Adrenal gland (tissue), 12 donors: ENCODE results near the gene EDA. TPM values are rescaled to one million over a fixed set of nuclear protein-coding genes. Genes with fewer than 3 reads are reported as not detected.

Source experiments
- DNase-seq, 7 donors: peaks; one replicate each; pipeline ENCODE4 v3.0.0-alpha.2; 2019 to 2020
- H3K27ac ChIP-seq, 5 donors: fragments of 200-600 bp; sonication (generic) in 4 of 5; 1 replicate in 3 of 5; 2 replicates in 2 of 5; pipeline versions ENCODE4 v1.5.1 to v1.8.0; 2016 to 2020; ENCODE audit warnings: mild to moderate bottlenecking in 1 of 5
- H3K27me3 ChIP-seq: fragments of 200-600 bp; 2 replicates; pipeline ENCODE4 v1.8.0; 2021
- H3K36me3 ChIP-seq, 2 donors: fragments of 200-600 bp; replicated peaks in 1 of 2; 1 replicate in 1 of 2; 2 replicates in 1 of 2; pipeline versions ENCODE4 v1.5.1 to v1.8.0; 2018 to 2022
- H3K4me1 ChIP-seq, 2 donors: fragments of 200-600 bp; replicated peaks in 1 of 2; 1 replicate in 1 of 2; 2 replicates in 1 of 2; pipeline versions ENCODE4 v1.5.1 to v1.8.0; 2018 to 2021
- H3K4me3 ChIP-seq, 4 donors: fragments of 200-600 bp; sonication (generic) in 3 of 4; one replicate each; pipeline ENCODE4 v1.5.1; 2016 to 2018
- H3K9me3 ChIP-seq, 3 donors: fragments of 200-600 bp; sonication (generic) in 1 of 3; replicated peaks in 1 of 3; 1 replicate in 2 of 3; 2 replicates in 1 of 3; pipeline versions ENCODE4 v1.5.1 to v1.8.0; 2016 to 2021
- POLR2A ChIP-seq, 2 donors: fragments of 450-650 bp; IDR thresholded peaks; one replicate each; pipeline ENCODE4 v1.6.1; 2017; ENCODE audit warnings: antibody characterized with exemption in 2 of 2, mild to moderate bottlenecking in 2 of 2, moderate library complexity in 1 of 2
- WGBS, 4 donors: extraction: QIAGEN DNeasy Blood & Tissue Kit in 2 of 4; methylation state at CpG; one replicate each; pipeline versions ENCODE4 v1.1.5 to v1.1.7; 2013 to 2017; 5-methylcytosine and 5-hydroxymethylcytosine counted together
- intact Hi-C, 2 donors: fragments of 100-400 bp; cut with DNase I; formaldehyde crosslinking; loops; one replicate each; pipeline versions ENCODE4 v1.14.1 to v1.15.0; 2022 to 2023
- polyA plus RNA-seq, 3 donors: library from polyadenylated mRNA; stranded (reverse); fragments of 200-250 nt in 2 of 3; fragments of 350-450 nt in 1 of 3; fragmentation: Illumina TruSeq in 1 of 3; extraction: RNeasy Lipid Tissue Mini Kit (QIAGEN cat#74804) in 1 of 3; gene quantifications; one replicate each; pipeline ENCODE4 v1.2.3, GENCODE V29; 2013 to 2014
- total RNA-seq, 9 donors: library from RNA; depleted of rRNA in 4 of 9; stranded (reverse); fragments of >200 nt in 4 of 9; fragments of 120-200 nt in 1 of 9; fragmentation: NEBNext Ultra II Directional in 1 of 9; extraction: Animal tissue kit (Norgen Biotek cat#: 25700) in 1 of 9; gene quantifications; one replicate each; pipeline versions ENCODE4 v1.1.0 to v1.2.4, GENCODE V29; 2013 to 2023
- TF ChIP-seq, protein P1 (sequence below), 6 experiments: fragments of 450-650 bp in 4 of 6; fragments of 200-600 bp in 2 of 6; sonication (generic) in 1 of 6; IDR thresholded peaks; 1 replicate in 5 of 6; 2 replicates in 1 of 6; pipeline versions ENCODE4 v1.5.1 to v1.8.0; 2016 to 2021; ENCODE audit warnings: antibody characterized with exemption in 6 of 6, mild to moderate bottlenecking in 2 of 6, moderate library complexity in 1 of 6
- donor health status: healthy with polysubstance abuse.
- donor health status: Bipolar disorder and iron deficiency.
- donor health status: DM: yes; HTN: yes; CAD: no.
- donor health status: DM: no; HTN: no; CAD: no.
- donor health status: DM: no; HTN: no; CAD: no.
- donor health status: DM: yes; HTN: yes; CAD: no.

The EDA gene
- total and polyA plus RNA-seq, 12 donors: 5.6 to 28.7 (median 17.2) TPM

DNA sequence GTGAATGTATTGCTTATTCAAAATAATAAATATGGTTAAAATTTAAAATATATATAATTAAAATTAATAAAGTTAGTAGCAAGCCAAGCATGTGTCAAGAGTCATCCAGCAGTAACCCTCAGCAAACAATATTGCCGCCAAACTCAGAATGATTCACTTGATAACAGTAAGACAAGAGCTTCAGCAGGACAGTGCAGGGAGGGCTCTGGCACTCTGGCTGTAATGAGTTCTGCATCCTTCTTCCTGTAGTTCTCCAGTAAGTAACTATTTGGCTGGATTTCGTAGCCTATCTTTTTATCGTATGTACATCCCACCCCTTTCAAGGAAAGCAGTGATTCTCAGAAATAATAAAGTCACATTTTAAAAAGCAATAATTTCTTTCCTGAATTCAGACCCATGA, 464.0 kb downstream of the EDA start:
- H3K27me3 ChIP-seq: peaks cover 12% of the 10 kb centered on the region
- WGBS, 4 donors: 45 to 72% (median 67%) methylated on average over 3 of the region's 3 CpGs
- no peaks in the 10 kb centered on the region for H3K4me1 ChIP-seq
- intact Hi-C loops: no loop called here
- no peak overlapping the region for H3K27ac ChIP-seq
- H3K36me3 ChIP-seq: no peaks in the 10 kb centered on the region
- TF ChIP-seq, protein P1, sequence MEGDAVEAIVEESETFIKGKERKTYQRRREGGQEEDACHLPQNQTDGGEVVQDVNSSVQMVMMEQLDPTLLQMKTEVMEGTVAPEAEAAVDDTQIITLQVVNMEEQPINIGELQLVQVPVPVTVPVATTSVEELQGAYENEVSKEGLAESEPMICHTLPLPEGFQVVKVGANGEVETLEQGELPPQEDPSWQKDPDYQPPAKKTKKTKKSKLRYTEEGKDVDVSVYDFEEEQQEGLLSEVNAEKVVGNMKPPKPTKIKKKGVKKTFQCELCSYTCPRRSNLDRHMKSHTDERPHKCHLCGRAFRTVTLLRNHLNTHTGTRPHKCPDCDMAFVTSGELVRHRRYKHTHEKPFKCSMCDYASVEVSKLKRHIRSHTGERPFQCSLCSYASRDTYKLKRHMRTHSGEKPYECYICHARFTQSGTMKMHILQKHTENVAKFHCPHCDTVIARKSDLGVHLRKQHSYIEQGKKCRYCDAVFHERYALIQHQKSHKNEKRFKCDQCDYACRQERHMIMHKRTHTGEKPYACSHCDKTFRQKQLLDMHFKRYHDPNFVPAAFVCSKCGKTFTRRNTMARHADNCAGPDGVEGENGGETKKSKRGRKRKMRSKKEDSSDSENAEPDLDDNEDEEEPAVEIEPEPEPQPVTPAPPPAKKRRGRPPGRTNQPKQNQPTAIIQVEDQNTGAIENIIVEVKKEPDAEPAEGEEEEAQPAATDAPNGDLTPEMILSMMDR (IDR thresholded peaks at IDR 0.05): no peak
- TF ChIP-seq POLR2A (IDR thresholded peaks at IDR 0.05): no peak
- no peaks in the 10 kb centered on the region for H3K9me3 ChIP-seq
- no peak overlapping the region for H3K4me3 ChIP-seq
- no peak for DNase-seq

DNA sequence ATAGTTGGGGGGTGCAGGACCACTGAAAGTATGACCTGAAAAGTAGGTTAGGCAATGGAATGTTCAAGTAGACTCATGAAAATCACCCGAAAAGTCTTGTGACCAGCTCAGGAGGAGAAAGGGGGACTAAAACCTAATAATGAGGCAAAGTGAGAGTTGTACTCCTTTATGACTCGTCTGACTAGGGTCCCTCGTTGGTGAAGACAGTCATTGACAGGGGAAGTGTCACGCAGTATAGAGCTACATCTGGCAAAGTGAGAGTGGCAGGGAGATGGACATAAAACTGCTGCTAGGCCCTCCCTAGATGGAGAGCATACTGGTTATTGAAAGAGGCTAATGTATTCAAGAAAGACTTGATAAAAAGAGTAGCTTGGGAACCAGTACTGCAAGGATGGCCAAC, 466.8 kb downstream of the EDA start:
- Histone ChIP-seq H3K36me3 (no peaks in the 10 kb centered on the region), H3K27ac (no peak overlapping the region), H3K9me3 (no peaks in the 10 kb centered on the region), H3K4me1 (no peaks in the 10 kb centered on the region), H3K4me3 (no peak overlapping the region), H3K27me3 (peaks cover 9% of the 10 kb centered on the region)
- intact Hi-C loops: no loop called here
- 52 to 87% (median 76%) methylated on average over 4 of the region's 4 CpGs for WGBS, 4 donors
- TF ChIP-seq POLR2A (IDR thresholded peaks at IDR 0.05): no peak
- TF ChIP-seq, protein P1 (IDR thresholded peaks at IDR 0.05): no peak
- no peak for DNase-seq

DNA sequence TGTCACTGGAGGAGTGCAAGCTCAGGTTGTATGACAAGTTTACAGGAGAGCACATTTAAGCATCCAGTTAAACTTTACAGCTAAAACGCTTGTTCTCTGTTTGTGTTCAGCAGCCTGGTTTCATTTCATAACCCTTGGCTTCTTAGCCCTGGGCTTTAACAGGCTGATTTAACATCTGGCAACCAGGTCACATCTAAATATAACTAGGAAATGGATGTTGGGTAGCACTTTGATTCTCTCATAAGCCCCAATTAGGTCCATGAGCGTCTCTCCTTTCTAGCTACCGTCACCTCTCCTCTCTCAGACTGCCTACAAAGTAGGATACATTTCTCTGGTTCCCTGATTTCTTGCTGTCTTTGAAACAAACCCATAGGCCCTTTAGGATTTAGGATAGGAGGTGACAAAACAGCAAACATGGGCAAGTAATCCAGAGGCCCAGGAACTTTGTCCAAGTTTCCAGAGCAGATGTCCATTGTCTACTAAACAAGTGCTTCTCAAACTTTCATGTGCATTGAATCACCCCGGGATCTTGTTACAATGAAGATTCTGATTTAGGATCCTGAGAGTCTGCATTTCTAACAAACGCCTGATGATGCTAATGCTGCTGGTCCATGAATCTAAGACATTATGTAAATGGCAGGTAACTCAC, 468.8 kb downstream of the EDA start:
- Histone ChIP-seq H3K36me3 (no peaks in the 10 kb centered on the region), H3K4me1 (no peaks in the 10 kb centered on the region), H3K9me3 (no peaks in the 10 kb centered on the region), H3K27ac (no peak overlapping the region), H3K4me3 (no peak overlapping the region), H3K27me3 (peaks cover 9% of the 10 kb centered on the region)
- no peak for DNase-seq
- intact Hi-C loops: no loop called here
- TF ChIP-seq, protein P1 (IDR thresholded peaks at IDR 0.05): no peak
- TF ChIP-seq POLR2A (IDR thresholded peaks at IDR 0.05): no peak
- WGBS, 4 donors: 67 to 80% (median 76%) methylated on average over 5 of the region's 5 CpGs

DNA sequence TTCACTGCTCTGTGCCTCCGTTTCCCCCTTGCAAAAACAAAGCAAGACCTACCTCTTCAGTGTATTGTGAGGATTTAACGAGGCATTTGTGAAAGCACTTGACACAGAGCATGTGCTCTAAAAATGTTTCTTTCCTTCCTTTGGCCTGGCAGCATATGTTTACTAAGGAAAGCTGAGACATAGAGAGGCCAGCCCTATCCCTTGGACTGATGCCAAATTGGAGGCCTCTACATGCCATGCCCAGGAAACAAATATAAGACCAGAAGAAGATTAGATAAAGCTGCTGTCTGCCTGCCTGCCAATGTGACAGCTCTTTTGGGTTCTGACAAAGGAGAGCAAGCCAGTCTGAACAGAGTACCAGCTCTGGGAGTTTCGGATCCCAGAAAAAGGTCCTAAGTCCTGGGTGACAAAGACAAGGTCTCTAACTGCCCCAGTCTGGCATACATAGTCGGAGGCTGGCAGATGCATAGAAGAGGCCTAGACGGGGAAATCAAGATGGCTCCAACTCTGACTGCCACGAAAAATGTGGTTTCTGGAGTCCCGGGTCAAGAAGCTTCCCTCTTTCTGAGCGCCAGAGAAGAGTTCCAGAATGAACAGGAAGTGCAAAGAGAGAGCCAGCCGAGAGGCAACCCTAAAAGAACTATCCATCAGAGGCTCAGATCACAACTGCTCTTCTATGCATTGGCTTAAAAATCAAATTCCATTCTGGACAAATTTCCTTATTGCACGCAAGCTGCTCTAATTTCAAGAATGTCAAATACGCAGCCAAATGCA, 472.1 kb downstream of the EDA start:
- TF ChIP-seq, protein P1 (IDR thresholded peaks at IDR 0.05): no peak
- no peak for TF ChIP-seq POLR2A (IDR thresholded peaks at IDR 0.05)

More for the DNA sequence above, 472.1 kb downstream of the EDA start:
- no peaks in the 10 kb centered on the region for H3K36me3 ChIP-seq
- 56 to 76% (median 67%) methylated on average over 11 of the region's 11 CpGs for WGBS, 4 donors
- peak in 1 of 7 donors; percentile 4 for DNase-seq
- no peak overlapping the region for H3K4me3 ChIP-seq
- H3K9me3 ChIP-seq: no peaks in the 10 kb centered on the region
- no peak overlapping the region for H3K27ac ChIP-seq
- peaks cover 4% of the 10 kb centered on the region for H3K27me3 ChIP-seq
- H3K4me1 ChIP-seq: no peaks in the 10 kb centered on the region
- intact Hi-C loops: no loop called here
